HCT116 (cell line): ENCODE measurements around the gene TLR2. TPM values are rescaled to one million over a fixed set of nuclear protein-coding genes. Genes with fewer than 3 reads are reported as not detected.

Experiments
- ATAC-seq: fragments of 200-7000 bp; cut with Tn5 transposase; 2 replicates; pipeline ENCODE4 v1.9.1; 2020; ENCODE audit warnings: mild to moderate bottlenecking, moderate library complexity
- BruUV-seq: library from RNA; stranded (reverse); fragments of 400-500 nt; replicated peaks from 2 replicates; lab custom pipeline; 2021; lab: Mats Ljungman, UMichigan
- CTCF ChIA-PET: fragments of 300-600 bp; sonication (Branson Sonifier 250); formaldehyde crosslinking; loops from one replicate; lab custom pipeline; 2021; ENCODE audit warnings: antibody characterized with exemption; lab: Charles Lee
- POLR2A ChIA-PET: fragments of 300-600, 350-600 bp; sonication (Branson Sonifier 250); formaldehyde crosslinking; loops from one replicate; lab custom pipeline; 2021; ENCODE audit warnings: antibody characterized with exemption; lab: Charles Lee
- RAD21 ChIA-PET, 2 experiments: fragments of 300-600 bp; sonication (Branson Sonifier 250); formaldehyde crosslinking; loops; one replicate each; lab custom pipeline; 2023; ENCODE audit warnings: low total read pairs in 2 of 2; ENCODE audit not compliant: uncharacterized antibody in 2 of 2, unreplicated experiment in 2 of 2, low non-redundant PET in 1 of 2; lab: Charles Lee
- DNase-seq: peaks from one replicate; pipeline ENCODE4 v3.0.0-alpha.2; 2010; ENCODE audit warnings: low read depth, low spot score
- H2AFZ ChIP-seq: fragments of 200-600 bp; shearing (Covaris generic), sonication (generic); 2 replicates; pipeline ENCODE4 v1.6.1; 2017; ENCODE audit warnings: low read depth, mixed run types, mixed read lengths, antibody characterized with exemption, low read length; ENCODE audit not compliant: poor library complexity, severe bottlenecking
- H3K27ac ChIP-seq: 2 replicates; pipeline ENCODE4 v1.5.1; 2012; ENCODE audit warnings: low read depth, low read length
- H3K27me3 ChIP-seq: fragments of 200-600 bp; sonication (generic); 2 replicates; pipeline ENCODE4 v1.6.1; 2016; ENCODE audit warnings: mixed run types, low read length, mixed read lengths; ENCODE audit not compliant: insufficient read depth
- H3K36me3 ChIP-seq, 2 experiments: fragments of 200-500 bp in 1 of 2; fragments of 200-600 bp in 1 of 2; sonication (Bioruptor generic) in 1 of 2; sonication (generic) in 1 of 2; 2 replicates each; pipeline versions ENCODE4 v1.5.1 to v1.6.1; 2014 to 2016; ENCODE audit warnings: low read length in 2 of 2, inconsistent platforms in 1 of 2, mixed read lengths in 1 of 2, mixed run types in 1 of 2; ENCODE audit not compliant: insufficient read depth in 2 of 2, control insufficient read depth in 1 of 2
- H3K4me1 ChIP-seq, 2 experiments: fragments of 200-600 bp in 1 of 2; sonication (generic) in 1 of 2; 2 replicates each; pipeline versions ENCODE4 v1.5.1 to v1.6.1; 2012 to 2017; ENCODE audit warnings: low read length in 2 of 2, inconsistent platforms in 1 of 2, mild to moderate bottlenecking in 1 of 2, mixed read lengths in 1 of 2, mixed run types in 1 of 2, moderate library complexity in 1 of 2; ENCODE audit not compliant: insufficient read depth in 2 of 2, control insufficient read depth in 1 of 2
- H3K4me2 ChIP-seq: fragments of 200-600 bp; sonication (generic); 2 replicates; pipeline ENCODE4 v1.6.1; 2017; ENCODE audit warnings: mixed run types, low read length, mixed read lengths
- H3K4me3 ChIP-seq, 2 experiments: fragments of 200-600 bp in 1 of 2; sonication (generic) in 1 of 2; replicated peaks in 1 of 2; 2 replicates each; pipeline ENCODE4 v1.5.1; 2011 to 2016; ENCODE audit warnings: low read length in 2 of 2, control low read depth in 1 of 2, low read depth in 1 of 2, mild to moderate bottlenecking in 1 of 2, mixed read lengths in 1 of 2, mixed run types in 1 of 2
- H3K79me2 ChIP-seq: fragments of 200-600 bp; sonication (generic); 2 replicates; pipeline ENCODE4 v1.6.1; 2017; ENCODE audit warnings: mild to moderate bottlenecking, mixed run types, low read length, moderate library complexity, mixed read lengths; ENCODE audit not compliant: insufficient read depth
- H3K9ac ChIP-seq: fragments of 200-600 bp; sonication (generic); 2 replicates; pipeline ENCODE4 v1.6.1; 2016; ENCODE audit warnings: low read length, mixed read lengths
- H3K9me2 ChIP-seq: fragments of 200-600 bp; sonication (generic), shearing (Covaris generic); 2 replicates; pipeline ENCODE4 v1.6.1; 2017; ENCODE audit warnings: mixed run types, mild to moderate bottlenecking, moderate library complexity; ENCODE audit not compliant: insufficient read depth
- H3K9me3 ChIP-seq, 2 experiments: fragments of 200-500 bp in 1 of 2; fragments of 200-600 bp in 1 of 2; sonication (Bioruptor generic) in 1 of 2; sonication (generic) in 1 of 2; 2 replicates each; pipeline ENCODE4 v1.6.1; 2014 to 2017; ENCODE audit warnings: low read length in 2 of 2, mixed read lengths in 2 of 2, inconsistent platforms in 1 of 2, low read depth in 1 of 2, mild to moderate bottlenecking in 1 of 2, mixed run types in 1 of 2, moderate library complexity in 1 of 2; ENCODE audit not compliant: control insufficient read depth in 1 of 2, insufficient read depth in 1 of 2
- H4K20me1 ChIP-seq: fragments of 200-600 bp; sonication (generic), shearing (Covaris generic); 2 replicates; pipeline ENCODE4 v1.6.1; 2017; ENCODE audit warnings: mixed run types, mild to moderate bottlenecking, moderate library complexity; ENCODE audit not compliant: insufficient read depth
- CBX3 ChIP-seq: IDR thresholded peaks from 2 replicates; pipeline ENCODE4 v1.6.1; 2012; ENCODE audit warnings: low read depth
- CTCF ChIP-seq, 3 experiments: fragments of 200-600 bp in 1 of 3; sonication (generic) in 1 of 3; IDR thresholded peaks in 2 of 3; conservative IDR thresholded peaks in 1 of 3; 2 replicates each; pipeline ENCODE4 v1.5.1; 2012 to 2017; ENCODE audit warnings: low read depth in 2 of 3, low read length in 2 of 3, antibody characterized with exemption in 1 of 3, borderline replicate concordance in 1 of 3, control low read depth in 1 of 3, mild to moderate bottlenecking in 1 of 3, mixed read lengths in 1 of 3, mixed run types in 1 of 3, moderate library complexity in 1 of 3; ENCODE audit not compliant: insufficient read depth in 1 of 3
- EGR1 ChIP-seq: IDR thresholded peaks from 2 replicates; pipeline ENCODE4 v1.6.1; 2012; ENCODE audit warnings: low read depth
- EZH2phosphoT487 ChIP-seq: fragments of 200-600 bp; IDR thresholded peaks from 2 replicates; pipeline ENCODE4 v1.6.1; 2018; ENCODE audit warnings: antibody characterized with exemption, borderline replicate concordance
- JUND ChIP-seq: IDR thresholded peaks from 2 replicates; pipeline ENCODE4 v1.6.1; 2012
- POLR2A ChIP-seq: IDR thresholded peaks from 2 replicates; pipeline ENCODE4 v1.7.0; 2011; ENCODE audit warnings: borderline replicate concordance; ENCODE audit not compliant: insufficient read depth, insufficient read length; ENCODE audit errors: extremely low read depth
- REST ChIP-seq: IDR thresholded peaks from 2 replicates; pipeline ENCODE4 v1.6.1; 2012; ENCODE audit warnings: low read depth
- SIN3A ChIP-seq: IDR thresholded peaks from 2 replicates; pipeline ENCODE4 v1.6.1; 2012; ENCODE audit warnings: low read depth
- SP1 ChIP-seq: IDR thresholded peaks from 2 replicates; pipeline ENCODE4 v1.6.1; 2012; ENCODE audit warnings: low read depth
- TCF7L2 ChIP-seq: IDR thresholded peaks from 2 replicates; pipeline ENCODE4 v1.7.0; 2011; ENCODE audit warnings: borderline replicate concordance, inconsistent platforms; ENCODE audit not compliant: insufficient read depth, insufficient read length; ENCODE audit errors: extremely low read depth
- ZBTB33 ChIP-seq: IDR thresholded peaks from 2 replicates; pipeline ENCODE4 v1.6.1; 2011; ENCODE audit warnings: mild to moderate bottlenecking, low read length, moderate library complexity; ENCODE audit not compliant: insufficient replicate concordance; ENCODE audit errors: extremely low read depth
- ZFX ChIP-seq: fragments of 450-650 bp; IDR thresholded peaks from 2 replicates; pipeline ENCODE4 v1.6.1; 2017
- intact Hi-C: fragments of 100-400 bp; cut with micrococcal nuclease; formaldehyde crosslinking; loops from 2 replicates; pipeline ENCODE4 v1.10.0; 2022
- total RNA-seq: library from RNA; stranded (reverse); gene quantifications from one replicate; pipeline ENCODE4 v1.2.1, GENCODE V29; 2021; ENCODE audit not compliant: unreplicated experiment

The TLR2 gene
- total RNA-seq, 1 experiment from 2014 or later = 0.12 TPM

- ChIA-PET RAD21 (no interaction called here), CTCF (no interaction called here), POLR2A (no interaction called here)
- Histone ChIP-seq H3K36me3 (no peaks in the 10 kb centered on the region), H3K27me3 (0 out of 2 replicates have a peak, but pooled peaks cover 4% of the 10 kb centered on the region), H3K9ac (no peak overlapping the region), H3K4me3 (no peak overlapping the region), H3K9me2 (no peaks in the 10 kb centered on the region), H4K20me1 (no peaks in the 10 kb centered on the region), H3K9me3 (no peaks in the 10 kb centered on the region), H3K4me1 (no peaks in the 10 kb centered on the region), H2AFZ (no peak overlapping the region), H3K4me2 (no peak overlapping the region), H3K79me2 (no peaks in the 10 kb centered on the region), H3K27ac (no peak overlapping the region)
- DNase-seq = no peak
- no TSS peak for BruUV-seq
- no peak for ATAC-seq
- intact Hi-C loops = no loop called here
- TF ChIP-seq JUND (no peak), CBX3 (no peak), SIN3A (no peak), ZFX (no peak), SP1 (no peak), TCF7L2 (no peak), EGR1 (no peak), ZBTB33 (no peak), EZH2phosphoT487 (no peak), REST (no peak), CTCF (IDR thresholded peaks at IDR 0.05 in 2 of 3, conservative IDR thresholded peaks at IDR 0.05 in 1 of 3; ENCODE audit: borderline replicate concordance in 1 of 3, insufficient read depth in 1 of 3, low read depth in 2 of 3, low read length in 2 of 3) (no peak), POLR2A (no peak)
Measured at GRCh38 chr4:153706519-153706918, 22.4 kb downstream of the TLR2 start.
